HG03565 (cell line): ENCODE data around the gene SCYGR8.

Experiments
- ATAC-seq: cut with Tn5 transposase; IDR thresholded peaks from one replicate; pipeline ENCODE4 v1.9.1; 2021; ENCODE audit warnings: mild to moderate bottlenecking, moderate library complexity; ENCODE audit not compliant: unreplicated experiment

Gene SCYGR8

GRCh38 chr2:227759411-227760118 is 13.9 kb downstream of the SCYGR8 start:
- no peak for ATAC-seq

- ATAC-seq: no peak
Measured at GRCh38 chr2:227761740-227762476, 16.2 kb downstream of the SCYGR8 start.

- peak; percentile 17 for ATAC-seq
Measured at GRCh38 chr2:227765788-227766372, 20.2 kb downstream of the SCYGR8 start.

- peak; percentile 94 for ATAC-seq
Measured at GRCh38 chr2:227766373-227766883, 20.7 kb downstream of the SCYGR8 start.

- ATAC-seq: no peak
Measured at GRCh38 chr2:227767830-227768229, 22.1 kb downstream of the SCYGR8 start.

- no peak for ATAC-seq
Measured at GRCh38 chr2:227772197-227772661, 26.5 kb downstream of the SCYGR8 start.

GRCh38 chr2:227772932-227773331 is 27.2 kb downstream of the SCYGR8 start:
- no peak for ATAC-seq

- ATAC-seq: no peak
Measured at GRCh38 chr2:227774011-227774624, 28.4 kb downstream of the SCYGR8 start.

GRCh38 chr2:227774895-227775842 is 29.5 kb downstream of the SCYGR8 start:
- no peak for ATAC-seq

- ATAC-seq: no peak
Measured at GRCh38 chr2:227780981-227781615, 35.4 kb downstream of the SCYGR8 start.

GRCh38 chr2:227781841-227782240 is 36.1 kb downstream of the SCYGR8 start:
- no peak for ATAC-seq

GRCh38 chr2:227782804-227783203 is 37.1 kb downstream of the SCYGR8 start:
- ATAC-seq: peak; percentile 18

- ATAC-seq: peak; percentile 98
Measured at GRCh38 chr2:227783404-227784138, 37.9 kb downstream of the SCYGR8 start.

- no peak for ATAC-seq
Measured at GRCh38 chr2:227785293-227785692, 39.6 kb downstream of the SCYGR8 start.

GRCh38 chr2:227788561-227789018 is 42.9 kb downstream of the SCYGR8 start:
- no peak for ATAC-seq

GRCh38 chr2:227789803-227790202 is 44.1 kb downstream of the SCYGR8 start:
- peak; percentile 58 for ATAC-seq

- ATAC-seq: no peak
Measured at GRCh38 chr2:227793148-227793712, 47.5 kb downstream of the SCYGR8 start.
